Measurements from ENCODE around the gene STK11. TPM values are rescaled to one million over a fixed set of nuclear protein-coding genes. Genes with fewer than 3 reads are reported as not detected.
A peak's percentile ranks its signal among the peaks of the same experiment; 100 is the strongest.
"Not testable (repeated sequence)": the region's sequence is repeated elsewhere in the genome, so short reads cannot be mapped to it uniquely, and the experiment has no call there.

STK11 gene
- total RNA-seq, 1 donor, result 94.1 TPM

GRCh38 chr19:1245494-1246264 is 40.1 kb downstream of the STK11 start:
- no peak overlapping the region for H3K4me3 ChIP-seq (ENCODE audit: low read depth, low read length)
- no peak for TF ChIP-seq CTCF (IDR thresholded peaks at IDR 0.05; ENCODE audit: insufficient read depth, low read depth, low read length)
- no peak for DNase-seq (ENCODE audit: low read depth)

- H3K4me3 ChIP-seq (ENCODE audit: low read depth, low read length); DNase-seq (ENCODE audit: low read depth): not testable (repeated sequence)
Measured at GRCh38 chr19:1246265-1247087, 40.9 kb downstream of the STK11 start.

- H3K4me3 ChIP-seq (ENCODE audit: low read depth, low read length), result peak overlapping the region; percentile 55
- no peak for DNase-seq (ENCODE audit: low read depth)
- no peak for TF ChIP-seq CTCF (IDR thresholded peaks at IDR 0.05; ENCODE audit: insufficient read depth, low read depth, low read length)
Measured at GRCh38 chr19:1247748-1248138, 42.2 kb downstream of the STK11 start.

GRCh38 chr19:1248139-1248785 is 42.7 kb downstream of the STK11 start, which contains the start of gene MIDN:
Gene MIDN, plus strand, starts transcription at chr19:1248583. Its CDS starts 1,714 bp downstream, at chr19:1250297.
- peak within 1 kb of the TSS; percentile 75 for H3K4me3 ChIP-seq (ENCODE audit: low read depth, low read length)
- DNase-seq (ENCODE audit: low read depth), result peak; percentile 91
- TF ChIP-seq CTCF (IDR thresholded peaks at IDR 0.05; ENCODE audit: insufficient read depth, low read depth, low read length), result peak; percentile 28

GRCh38 chr19:1248786-1249297 is 43.3 kb downstream of the STK11 start:
- H3K4me3 ChIP-seq (ENCODE audit: low read depth, low read length), result peak overlapping the region; percentile 75
- DNase-seq (ENCODE audit: low read depth), result no peak
- peak; percentile 61 for TF ChIP-seq CTCF (IDR thresholded peaks at IDR 0.05; ENCODE audit: insufficient read depth, low read depth, low read length)

GRCh38 chr19:1249298-1249989 is 43.9 kb downstream of the STK11 start:
- TF ChIP-seq CTCF (IDR thresholded peaks at IDR 0.05; ENCODE audit: insufficient read depth, low read depth, low read length), result no peak
- peak overlapping the region; percentile 87 for H3K4me3 ChIP-seq (ENCODE audit: low read depth, low read length)
- DNase-seq (ENCODE audit: low read depth), result peak; percentile 96
